Measurements from ENCODE around the gene NFU1. TPM values are rescaled to one million over a fixed set of nuclear protein-coding genes. Genes with fewer than 3 reads are reported as not detected.
"Not testable (repeated sequence)": the region's sequence is repeated elsewhere in the genome, so short reads cannot be mapped to it uniquely, and the experiment has no call there.

Gene NFU1
- total and polyA plus RNA-seq, 2 of the 13 experiments (the other 11 are each of a cell fraction or from before 2014, with no cell fraction given), result 39.1 to 84.0 TPM

- Histone ChIP-seq H3K27ac (ENCODE audit: extremely low read length, insufficient read depth, low read length) (no peak overlapping the region), H2AFZ (ENCODE audit: low read length) (no peak overlapping the region), H3K9ac (ENCODE audit: insufficient read depth, low read depth, low read length) (no peak overlapping the region), H3K4me2 (ENCODE audit: low read depth, low read length) (no peak overlapping the region), H3K79me2 (ENCODE audit: insufficient read depth, low read length) (no peaks in the 10 kb centered on the region), H3K4me3 (replicated peaks in 1 of 3; ENCODE audit: insufficient read depth in 1 of 3, low read depth in 2 of 3, low read length in 3 of 3) (no peak overlapping the region), H3K9me3 (ENCODE audit: low read length) (no peaks in the 10 kb centered on the region), H4K20me1 (ENCODE audit: insufficient read depth, low read length) (no peaks in the 10 kb centered on the region), H3K4me1 (ENCODE audit: insufficient read depth, low read length) (0 out of 2 replicates have a peak, but pooled peaks cover 9% of the 10 kb centered on the region), H3K36me3 (replicated peaks in 1 of 2; ENCODE audit: control insufficient read depth in 1 of 2, insufficient read depth in 2 of 2, low read length in 2 of 2) (no peaks in the 10 kb centered on the region), H3K27me3 (ENCODE audit: control insufficient read depth in 1 of 2, insufficient read depth in 2 of 2, low read length in 2 of 2) (no peaks in the 10 kb centered on the region; a peak in 1 of 5 replicates)
- 68% methylated on average over 5 of the region's 5 CpGs for WGBS (ENCODE audit: low lambda C conversion rate)
- in situ Hi-C loops (cut with HindIII; ENCODE audit: extremely low pct_ligation_motif_present, low pct_unique_long_range_greater_than_20kb), result no loop called here
- FAIRE-seq (no peak), ATAC-seq (no peak), DNase-seq (ENCODE audit: low spot score) (no peak)
- ChIA-PET POLR2A (no interaction called here), CTCF (ENCODE audit: low intra/inter-chr PET ratio, low total read pairs) (no interaction called here)
- intact Hi-C loops (cut with micrococcal nuclease; ENCODE audit: unreplicated experiment), result no loop called here
- no TSS peak for BruUV-seq (replicated peaks)
- TF ChIP-seq TFDP1 (CRISPR knock-in tag; IDR thresholded peaks at IDR 0.05; ENCODE audit: borderline replicate concordance) (no peak), NR2F1 (CRISPR knock-in tag; IDR thresholded peaks at IDR 0.05) (no peak), RXRA (CRISPR knock-in tag; IDR thresholded peaks at IDR 0.05) (no peak), ZNF501 (CRISPR knock-in tag; IDR thresholded peaks at IDR 0.05) (no peak), MEIS1 (CRISPR knock-in tag; IDR thresholded peaks at IDR 0.05; ENCODE audit: borderline replicate concordance) (no peak), KMT2B (CRISPR knock-in tag; IDR thresholded peaks at IDR 0.05) (no peak), ZNF577 (CRISPR knock-in tag; IDR thresholded peaks at IDR 0.05; ENCODE audit: borderline replicate concordance, low read depth) (no peak), ZBTB3 (CRISPR knock-in tag; IDR thresholded peaks at IDR 0.05; ENCODE audit: borderline replicate concordance, low read depth) (no peak), TRIM24 (CRISPR knock-in tag; IDR thresholded peaks at IDR 0.05) (no peak), ZZZ3 (CRISPR knock-in tag; IDR thresholded peaks at IDR 0.05; ENCODE audit: borderline replicate concordance) (no peak), RAD51 (IDR thresholded peaks at IDR 0.05; ENCODE audit: borderline replicate concordance) (no peak), ZNF775 (CRISPR knock-in tag; IDR thresholded peaks at IDR 0.05; ENCODE audit: borderline replicate concordance) (no peak), CC2D1A (CRISPR knock-in tag; IDR thresholded peaks at IDR 0.05) (no peak), SMAD1 (CRISPR knock-in tag; IDR thresholded peaks at IDR 0.05; ENCODE audit: borderline replicate concordance, low read depth) (no peak), HDAC6 (IDR thresholded peaks at IDR 0.05; ENCODE audit: low read depth, low read length) (no peak)
- TF ChIP-seq, protein P1, sequence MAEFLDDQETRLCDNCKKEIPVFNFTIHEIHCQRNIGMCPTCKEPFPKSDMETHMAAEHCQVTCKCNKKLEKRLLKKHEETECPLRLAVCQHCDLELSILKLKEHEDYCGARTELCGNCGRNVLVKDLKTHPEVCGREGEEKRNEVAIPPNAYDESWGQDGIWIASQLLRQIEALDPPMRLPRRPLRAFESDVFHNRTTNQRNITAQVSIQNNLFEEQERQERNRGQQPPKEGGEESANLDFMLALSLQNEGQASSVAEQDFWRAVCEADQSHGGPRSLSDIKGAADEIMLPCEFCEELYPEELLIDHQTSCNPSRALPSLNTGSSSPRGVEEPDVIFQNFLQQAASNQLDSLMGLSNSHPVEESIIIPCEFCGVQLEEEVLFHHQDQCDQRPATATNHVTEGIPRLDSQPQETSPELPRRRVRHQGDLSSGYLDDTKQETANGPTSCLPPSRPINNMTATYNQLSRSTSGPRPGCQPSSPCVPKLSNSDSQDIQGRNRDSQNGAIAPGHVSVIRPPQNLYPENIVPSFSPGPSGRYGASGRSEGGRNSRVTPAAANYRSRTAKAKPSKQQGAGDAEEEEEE (CRISPR knock-in tag; IDR thresholded peaks at IDR 0.05; ENCODE audit: borderline replicate concordance), result no peak
- TF ChIP-seq, protein P2, sequence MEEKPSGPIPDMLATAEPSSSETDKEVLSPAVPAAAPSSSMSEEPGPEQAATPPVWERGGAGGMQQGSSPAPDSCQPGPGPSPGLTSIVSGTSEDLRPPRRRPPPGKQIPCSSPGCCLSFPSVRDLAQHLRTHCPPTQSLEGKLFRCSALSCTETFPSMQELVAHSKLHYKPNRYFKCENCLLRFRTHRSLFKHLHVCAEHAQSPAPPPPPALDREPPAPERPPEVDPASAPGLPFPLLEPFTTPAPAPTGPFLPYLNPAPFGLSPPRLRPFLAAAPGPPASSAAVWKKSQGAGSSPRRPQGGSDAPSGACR (CRISPR knock-in tag; IDR thresholded peaks at IDR 0.05), result no peak
These were observed 12.7 kb upstream of the NFU1 start for GRCh38 chr2:69449906-69450305.

GRCh38 chr2:69443673-69444072 lies 6.4 kb upstream of the NFU1 start:
- BruUV-seq (replicated peaks); POLR2A ChIA-PET; H3K4me3 ChIP-seq (replicated peaks in 1 of 3; ENCODE audit: insufficient read depth in 1 of 3, low read depth in 2 of 3, low read length in 3 of 3); H3K36me3 ChIP-seq (replicated peaks in 1 of 2; ENCODE audit: control insufficient read depth in 1 of 2, insufficient read depth in 2 of 2, low read length in 2 of 2); H3K27me3 ChIP-seq (ENCODE audit: control insufficient read depth in 1 of 2, insufficient read depth in 2 of 2, low read length in 2 of 2); in situ Hi-C loops (cut with HindIII; ENCODE audit: extremely low pct_ligation_motif_present, low pct_unique_long_range_greater_than_20kb); H3K9me3 ChIP-seq (ENCODE audit: low read length); H3K4me1 ChIP-seq (ENCODE audit: insufficient read depth, low read length); CTCF ChIA-PET (ENCODE audit: low intra/inter-chr PET ratio, low total read pairs); H3K79me2 ChIP-seq (ENCODE audit: insufficient read depth, low read length); DNase-seq (ENCODE audit: low spot score); H4K20me1 ChIP-seq (ENCODE audit: insufficient read depth, low read length); intact Hi-C loops (cut with micrococcal nuclease; ENCODE audit: unreplicated experiment); H2AFZ ChIP-seq (ENCODE audit: low read length); H3K4me2 ChIP-seq (ENCODE audit: low read depth, low read length); ATAC-seq; H3K27ac ChIP-seq (ENCODE audit: extremely low read length, insufficient read depth, low read length); FAIRE-seq; H3K9ac ChIP-seq (ENCODE audit: insufficient read depth, low read depth, low read length): not testable (repeated sequence)
- WGBS (ENCODE audit: low lambda C conversion rate), result 47% methylated on average over 3 of the region's 3 CpGs

Measured in HepG2 (cell line).